Measurements from ENCODE around the gene PACRG.

The PACRG gene

DNA sequence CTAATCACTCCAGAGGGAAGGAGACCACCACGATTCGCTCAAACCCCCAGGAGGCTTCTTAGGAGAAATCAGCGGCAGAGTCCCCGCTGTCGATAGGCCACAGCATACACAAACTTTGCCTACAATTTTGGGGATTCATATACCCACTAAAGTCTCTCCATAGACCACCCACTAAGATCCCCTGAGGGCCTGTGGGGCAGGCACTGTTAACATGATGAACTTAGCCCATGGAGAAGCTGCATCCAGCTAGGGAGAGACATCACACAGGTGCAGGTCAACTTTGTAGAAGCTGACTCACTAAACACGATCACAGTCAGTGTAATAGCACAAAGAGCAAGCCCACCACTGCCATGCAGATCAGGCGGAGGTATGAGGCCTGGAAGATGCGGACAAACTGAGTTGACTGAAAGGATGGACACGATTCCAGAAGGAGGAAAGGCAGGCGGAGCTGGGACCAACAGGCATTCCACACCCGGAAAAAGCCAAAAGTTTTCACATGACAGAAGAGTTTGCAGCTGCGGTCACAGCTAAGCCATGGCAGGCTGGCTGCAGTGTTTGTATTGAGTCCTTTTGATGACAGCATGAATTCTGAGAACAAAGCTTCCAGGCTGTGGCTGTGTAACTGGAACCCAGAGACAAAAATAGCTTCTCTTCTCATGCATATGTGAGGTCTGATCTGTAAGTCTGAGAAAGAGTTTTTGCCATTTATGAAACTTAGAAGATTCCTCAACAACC is 611.1 kb downstream of the PACRG start:
- H3K4me3 ChIP-seq (ENCODE audit: severe bottlenecking), result no peak overlapping the region
- ATAC-seq (ENCODE audit: low read depth) (no peak), DNase-seq (ENCODE audit: low spot score) (no peak)
- no peaks in the 10 kb centered on the region for H3K4me1 ChIP-seq (ENCODE audit: insufficient read depth, poor library complexity, severe bottlenecking)
- H3K27me3 ChIP-seq (ENCODE audit: insufficient read depth, poor library complexity, severe bottlenecking), result no peaks in the 10 kb centered on the region
- H3K9me3 ChIP-seq (ENCODE audit: severe bottlenecking), result no peaks in the 10 kb centered on the region
- H3K27ac ChIP-seq (ENCODE audit: poor library complexity, severe bottlenecking), result no peak overlapping the region
- TF ChIP-seq, protein P1, sequence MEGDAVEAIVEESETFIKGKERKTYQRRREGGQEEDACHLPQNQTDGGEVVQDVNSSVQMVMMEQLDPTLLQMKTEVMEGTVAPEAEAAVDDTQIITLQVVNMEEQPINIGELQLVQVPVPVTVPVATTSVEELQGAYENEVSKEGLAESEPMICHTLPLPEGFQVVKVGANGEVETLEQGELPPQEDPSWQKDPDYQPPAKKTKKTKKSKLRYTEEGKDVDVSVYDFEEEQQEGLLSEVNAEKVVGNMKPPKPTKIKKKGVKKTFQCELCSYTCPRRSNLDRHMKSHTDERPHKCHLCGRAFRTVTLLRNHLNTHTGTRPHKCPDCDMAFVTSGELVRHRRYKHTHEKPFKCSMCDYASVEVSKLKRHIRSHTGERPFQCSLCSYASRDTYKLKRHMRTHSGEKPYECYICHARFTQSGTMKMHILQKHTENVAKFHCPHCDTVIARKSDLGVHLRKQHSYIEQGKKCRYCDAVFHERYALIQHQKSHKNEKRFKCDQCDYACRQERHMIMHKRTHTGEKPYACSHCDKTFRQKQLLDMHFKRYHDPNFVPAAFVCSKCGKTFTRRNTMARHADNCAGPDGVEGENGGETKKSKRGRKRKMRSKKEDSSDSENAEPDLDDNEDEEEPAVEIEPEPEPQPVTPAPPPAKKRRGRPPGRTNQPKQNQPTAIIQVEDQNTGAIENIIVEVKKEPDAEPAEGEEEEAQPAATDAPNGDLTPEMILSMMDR (IDR thresholded peaks at IDR 0.05; ENCODE audit: poor library complexity, severe bottlenecking), result no peak
- H3K36me3 ChIP-seq (ENCODE audit: low read depth), result no peaks in the 10 kb centered on the region

DNA sequence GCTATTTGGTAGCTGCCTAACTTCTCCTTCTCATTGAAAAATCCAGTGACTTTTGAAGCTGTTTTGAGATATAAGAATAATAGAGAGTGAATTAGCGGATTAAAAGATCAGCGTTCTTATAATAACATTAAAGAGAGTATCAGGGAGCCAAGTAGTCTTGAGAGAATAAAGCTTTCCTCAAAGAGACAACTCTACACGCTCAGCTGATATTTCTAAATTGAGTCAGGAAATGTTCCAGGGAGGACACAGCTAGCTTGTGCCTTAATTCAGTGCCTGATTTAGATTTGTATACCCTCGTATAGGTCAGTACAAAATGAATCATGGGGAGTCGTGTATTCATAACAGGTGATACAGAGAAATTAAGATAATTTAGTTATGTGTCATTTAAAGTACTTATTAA is 611.7 kb downstream of the PACRG start:
- no peak for ATAC-seq (ENCODE audit: low read depth)
- no peaks in the 10 kb centered on the region for H3K27me3 ChIP-seq (ENCODE audit: insufficient read depth, poor library complexity, severe bottlenecking)
- DNase-seq (ENCODE audit: low spot score), result no peak
- no peaks in the 10 kb centered on the region for H3K4me1 ChIP-seq (ENCODE audit: insufficient read depth, poor library complexity, severe bottlenecking)
- no peak overlapping the region for H3K27ac ChIP-seq (ENCODE audit: poor library complexity, severe bottlenecking)
- TF ChIP-seq, protein P1 (IDR thresholded peaks at IDR 0.05; ENCODE audit: poor library complexity, severe bottlenecking), result no peak
- no peaks in the 10 kb centered on the region for H3K9me3 ChIP-seq (ENCODE audit: severe bottlenecking)
- H3K4me3 ChIP-seq (ENCODE audit: severe bottlenecking), result no peak overlapping the region
- H3K36me3 ChIP-seq (ENCODE audit: low read depth), result no peaks in the 10 kb centered on the region

DNA sequence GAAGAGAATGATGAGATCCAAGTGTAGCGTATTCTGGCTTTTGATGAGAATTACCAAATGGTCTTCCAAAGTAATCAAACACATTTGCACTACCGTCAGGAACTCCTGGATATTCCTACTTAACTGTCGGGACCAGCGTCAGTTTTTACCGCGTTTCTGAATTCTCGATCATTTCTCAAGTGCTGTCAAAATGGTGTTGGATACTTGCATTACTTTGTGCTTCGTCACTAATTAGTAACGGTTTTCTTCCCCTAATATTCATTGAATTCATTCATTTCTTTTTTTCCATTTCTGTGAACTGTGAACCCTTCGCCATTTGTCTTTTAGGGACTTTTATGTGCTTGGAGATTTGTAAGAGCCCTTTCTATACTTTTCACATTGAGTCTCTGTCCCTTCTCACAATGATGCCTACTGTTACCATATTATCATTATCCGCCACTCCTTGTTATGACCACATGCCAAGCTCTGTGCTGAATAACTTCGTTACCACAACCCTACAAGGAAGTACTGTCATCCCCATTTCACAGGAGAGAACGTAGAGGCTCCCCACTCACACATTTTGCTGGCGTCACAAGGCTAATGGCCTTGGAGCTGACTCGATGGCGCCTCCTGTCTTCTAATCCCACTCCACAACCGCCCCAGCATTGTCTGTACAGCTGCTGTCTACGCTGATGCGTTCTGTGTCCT is 612.6 kb downstream of the PACRG start:
- H3K27me3 ChIP-seq (ENCODE audit: insufficient read depth, poor library complexity, severe bottlenecking), result no peaks in the 10 kb centered on the region

DNA sequence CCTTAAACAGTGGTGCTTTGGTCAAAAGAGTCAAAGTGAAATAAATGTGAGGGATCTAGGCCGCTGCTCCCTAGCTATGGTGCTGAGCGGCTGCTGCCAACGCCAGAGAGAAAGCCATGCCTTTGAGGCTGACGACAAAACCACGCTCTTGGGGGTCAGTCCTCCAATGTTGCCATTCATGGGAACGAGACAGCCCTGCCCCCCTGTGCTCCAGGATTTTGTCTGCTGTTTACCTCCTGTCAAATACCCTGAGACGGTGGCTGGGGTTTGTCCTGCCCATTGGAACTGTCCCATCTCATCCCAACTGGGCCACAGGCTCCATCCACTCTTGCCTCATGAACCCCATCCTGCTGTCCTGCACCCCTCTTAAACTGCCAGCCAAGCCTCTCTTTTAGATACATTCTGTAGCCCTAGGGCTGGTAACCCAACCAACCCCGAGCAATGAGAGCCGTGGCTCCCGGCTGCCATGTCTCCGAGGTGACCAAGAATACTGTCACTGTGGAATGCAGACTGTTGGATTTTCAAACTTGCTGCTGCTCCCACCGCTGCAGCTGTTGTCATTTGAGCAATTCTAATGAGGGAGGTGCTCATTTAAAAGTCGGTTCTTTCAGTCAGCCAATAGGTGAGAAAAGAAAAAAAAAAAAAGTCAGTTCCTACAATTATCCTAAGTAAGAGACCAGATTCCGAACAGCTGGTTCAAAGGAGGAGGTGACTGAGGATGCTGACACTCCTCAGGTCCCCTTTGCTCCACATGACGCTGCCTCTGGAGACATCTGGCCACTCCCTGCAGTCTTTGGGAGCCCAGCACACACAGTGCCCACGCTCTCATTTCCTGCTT is 613.7 kb downstream of the PACRG start:
- TF ChIP-seq, protein P1 (IDR thresholded peaks at IDR 0.05; ENCODE audit: poor library complexity, severe bottlenecking), result no peak
- no peak for ATAC-seq (ENCODE audit: low read depth)

More for the DNA sequence above, 612.6 kb downstream of the PACRG start:
- Histone ChIP-seq H3K4me1 (ENCODE audit: insufficient read depth, poor library complexity, severe bottlenecking) (no peaks in the 10 kb centered on the region), H3K4me3 (ENCODE audit: severe bottlenecking) (no peak overlapping the region), H3K36me3 (ENCODE audit: low read depth) (no peaks in the 10 kb centered on the region), H3K27ac (ENCODE audit: poor library complexity, severe bottlenecking) (no peak overlapping the region), H3K9me3 (ENCODE audit: severe bottlenecking) (no peaks in the 10 kb centered on the region)
- ATAC-seq (ENCODE audit: low read depth) (no peak), DNase-seq (ENCODE audit: low spot score) (no peak)
- TF ChIP-seq, protein P1 (IDR thresholded peaks at IDR 0.05; ENCODE audit: poor library complexity, severe bottlenecking), result no peak

More for the DNA sequence above, 613.7 kb downstream of the PACRG start:
- Histone ChIP-seq H3K4me3 (ENCODE audit: severe bottlenecking) (no peak overlapping the region), H3K4me1 (ENCODE audit: insufficient read depth, poor library complexity, severe bottlenecking) (no peaks in the 10 kb centered on the region), H3K27ac (ENCODE audit: poor library complexity, severe bottlenecking) (no peak overlapping the region), H3K36me3 (ENCODE audit: low read depth) (no peaks in the 10 kb centered on the region), H3K9me3 (ENCODE audit: severe bottlenecking) (no peaks in the 10 kb centered on the region), H3K27me3 (ENCODE audit: insufficient read depth, poor library complexity, severe bottlenecking) (no peaks in the 10 kb centered on the region)
- DNase-seq (ENCODE audit: low spot score), result no peak
